Measurements from ENCODE around the gene TRIOBP.

DNA sequence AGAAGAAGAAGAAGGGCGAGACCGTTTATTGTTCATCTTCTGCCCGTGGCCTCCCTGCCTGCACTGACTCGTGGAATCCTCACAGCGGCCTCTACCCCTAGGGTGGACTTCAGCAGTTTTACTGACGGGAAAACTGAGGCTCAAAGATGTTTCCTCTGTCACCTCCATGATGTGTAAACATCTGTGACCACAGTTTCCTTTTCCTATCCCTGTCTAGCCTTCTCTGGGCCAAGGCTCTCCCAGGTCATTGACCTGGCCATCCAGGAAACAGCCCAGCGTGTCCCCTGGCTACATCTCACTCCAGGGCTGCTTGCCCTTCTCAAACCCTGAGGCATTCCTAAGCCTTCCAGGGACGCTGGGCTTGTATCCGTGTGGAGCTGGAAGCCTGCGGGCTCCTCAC is 61.8 kb downstream of the TRIOBP start:
- no peak for TF ChIP-seq POLR2AphosphoS5 (IDR thresholded peaks at IDR 0.05; ENCODE audit: low read depth, low read length)
- TF ChIP-seq POLR2A (IDR thresholded peaks at IDR 0.05; ENCODE audit: low read depth, low read length): no peak
- TF ChIP-seq TAF1 (IDR thresholded peaks at IDR 0.05; ENCODE audit: low read depth, low read length): no peak
- TF ChIP-seq SPI1 (IDR thresholded peaks at IDR 0.05; ENCODE audit: low read depth, low read length): no peak
- no peak for TF ChIP-seq POU2F2 (IDR thresholded peaks at IDR 0.05; ENCODE audit: low read depth, low read length)
- no peak for TF ChIP-seq PAX5 (IDR thresholded peaks at IDR 0.05; ENCODE audit: insufficient read depth, low read length, severe bottlenecking)
